HCEC 1CT (cell line): ENCODE measurements around the gene PPP2R5C.

ENCODE experiments used
- DNase-seq: peaks from one replicate; pipeline ENCODE4 v3.0.0-alpha.2; 2017

The PPP2R5C gene

DNA sequence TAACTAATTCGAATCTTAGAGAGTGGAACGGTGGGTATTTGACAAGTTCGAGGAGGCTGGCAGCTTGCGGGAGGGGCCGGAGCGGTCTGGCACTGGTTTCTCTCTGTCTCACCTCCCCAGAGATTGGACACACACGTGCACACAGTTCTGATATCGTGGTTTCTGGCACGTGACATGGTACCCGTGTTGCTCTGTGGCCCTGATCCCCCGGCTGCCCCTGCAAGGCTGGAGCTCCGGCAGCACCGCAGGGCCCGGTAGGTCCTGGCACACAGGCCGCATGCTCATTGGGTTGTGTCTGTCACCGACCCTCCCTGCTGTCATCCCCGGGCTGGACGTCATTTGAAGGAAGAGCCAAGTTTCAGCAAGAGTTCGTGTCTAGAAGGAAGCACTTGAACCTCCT lies 82.7 kb downstream of the PPP2R5C start:
- DNase-seq = no peak

DNA sequence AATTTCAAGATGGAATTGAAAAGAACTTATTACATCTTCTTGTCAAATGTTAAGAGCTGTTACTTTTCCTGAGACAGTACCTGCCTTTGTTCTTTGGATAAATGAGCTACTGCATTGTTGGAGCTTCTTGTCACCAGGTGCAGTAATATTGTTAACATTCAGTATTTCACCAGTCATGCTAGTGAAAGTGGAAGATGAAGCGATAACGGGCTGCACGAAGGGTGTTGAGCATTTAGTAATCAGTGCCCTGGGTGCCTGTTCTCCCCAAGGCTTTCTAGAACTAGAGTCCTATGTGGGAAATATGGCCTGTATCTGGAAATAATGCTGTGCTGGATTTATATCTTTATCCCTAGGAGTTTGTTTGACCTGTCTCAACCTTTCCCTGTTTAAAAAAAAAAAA lies 83.2 kb downstream of the PPP2R5C start:
- DNase-seq = no peak

DNA sequence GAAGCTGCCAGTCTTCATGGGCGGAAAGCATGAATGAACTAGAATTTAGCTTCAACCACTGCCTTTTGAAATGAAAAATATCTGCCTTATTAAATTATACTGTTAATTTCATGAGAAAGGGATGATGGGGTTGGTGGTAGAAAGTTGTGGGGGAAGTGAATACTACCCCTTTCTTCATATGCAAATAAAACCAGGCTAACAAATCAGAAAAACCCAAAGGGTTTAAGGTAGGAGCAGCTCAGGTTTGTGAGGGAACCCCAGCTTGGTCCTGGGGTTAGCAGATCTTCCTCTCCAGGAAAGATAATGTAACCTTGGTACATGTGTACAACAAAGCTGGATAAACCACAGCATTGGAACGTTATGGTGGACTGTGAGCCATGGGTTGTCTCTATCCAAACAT lies 84.0 kb downstream of the PPP2R5C start:
- no peak for DNase-seq

DNA sequence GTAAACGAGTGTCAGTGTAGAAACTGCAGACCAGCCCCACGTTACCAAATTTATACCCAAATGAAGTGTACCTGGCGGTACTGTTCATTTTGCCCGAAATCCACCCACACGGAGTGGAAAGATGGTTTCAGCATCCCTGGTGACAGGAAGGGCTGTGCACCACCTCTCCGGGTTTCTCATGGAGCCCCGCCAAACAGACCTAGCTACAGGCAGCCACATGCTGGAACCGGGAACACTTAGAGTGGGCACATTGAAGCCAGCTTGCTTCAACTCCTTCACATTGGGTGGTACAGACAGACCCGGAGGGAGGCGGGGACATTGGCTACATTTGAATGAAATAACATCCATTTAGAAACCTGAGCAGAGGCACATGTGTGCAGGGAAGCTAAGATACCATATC lies 84.4 kb downstream of the PPP2R5C start:
- no peak for DNase-seq

DNA sequence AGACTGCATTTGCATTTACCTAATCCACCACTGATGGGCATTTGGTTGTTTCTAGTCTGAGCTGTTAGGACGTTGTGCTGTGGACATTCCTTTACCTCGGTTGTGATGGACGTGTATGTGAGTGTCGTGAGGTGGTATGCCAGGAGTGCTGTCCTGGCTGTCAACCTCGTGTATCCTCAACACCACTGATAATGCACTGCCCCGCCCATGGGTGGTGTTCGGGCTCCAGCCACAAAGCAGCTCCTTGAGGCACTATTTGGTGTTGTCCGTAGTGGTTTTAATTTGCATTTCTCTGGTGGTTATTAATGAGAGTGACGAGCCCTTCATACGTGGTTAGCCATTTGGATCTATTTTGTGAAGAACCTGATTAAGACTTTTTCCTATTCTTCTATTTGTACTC lies 87.6 kb downstream of the PPP2R5C start:
- DNase-seq = no peak

DNA sequence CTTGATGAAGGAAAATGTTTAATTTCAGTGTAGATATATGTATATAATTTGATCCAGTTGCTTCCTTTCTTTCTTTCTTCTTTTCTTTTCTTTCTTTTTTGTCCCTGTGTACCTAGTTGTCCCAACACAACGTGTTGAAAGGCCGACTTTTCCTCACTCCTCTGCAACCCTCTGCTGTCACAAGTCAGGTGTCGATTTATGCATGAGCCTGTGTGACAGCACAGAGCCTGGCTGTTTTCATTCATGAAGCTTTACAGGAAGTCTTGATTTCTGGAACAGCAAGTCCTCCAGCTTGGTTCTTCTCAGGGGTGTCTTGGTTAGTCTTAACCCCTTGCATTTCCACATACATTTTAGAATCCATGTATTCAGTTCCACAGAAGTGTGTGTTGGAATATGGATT lies 88.1 kb downstream of the PPP2R5C start:
- no peak for DNase-seq

DNA sequence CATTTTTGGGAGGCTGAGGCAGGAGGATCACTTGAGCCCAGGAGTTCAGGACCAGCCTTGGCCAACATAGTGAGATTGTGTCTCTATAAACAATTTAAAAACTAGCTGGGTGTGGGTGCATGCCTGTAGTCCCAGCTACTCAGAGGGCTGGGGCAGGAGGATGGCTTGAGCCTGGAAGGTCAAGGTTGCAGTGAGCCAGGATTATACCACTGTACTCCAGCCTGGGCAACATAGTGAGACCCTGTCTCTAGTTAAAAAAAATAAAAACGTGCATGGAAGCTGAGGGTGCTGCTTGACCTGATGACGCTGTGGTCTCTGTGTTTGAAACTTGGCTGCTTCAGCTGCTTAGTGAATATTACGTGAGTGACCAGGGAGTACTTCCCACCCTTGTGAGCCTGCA lies 89.7 kb downstream of the PPP2R5C start:
- no peak for DNase-seq

DNA sequence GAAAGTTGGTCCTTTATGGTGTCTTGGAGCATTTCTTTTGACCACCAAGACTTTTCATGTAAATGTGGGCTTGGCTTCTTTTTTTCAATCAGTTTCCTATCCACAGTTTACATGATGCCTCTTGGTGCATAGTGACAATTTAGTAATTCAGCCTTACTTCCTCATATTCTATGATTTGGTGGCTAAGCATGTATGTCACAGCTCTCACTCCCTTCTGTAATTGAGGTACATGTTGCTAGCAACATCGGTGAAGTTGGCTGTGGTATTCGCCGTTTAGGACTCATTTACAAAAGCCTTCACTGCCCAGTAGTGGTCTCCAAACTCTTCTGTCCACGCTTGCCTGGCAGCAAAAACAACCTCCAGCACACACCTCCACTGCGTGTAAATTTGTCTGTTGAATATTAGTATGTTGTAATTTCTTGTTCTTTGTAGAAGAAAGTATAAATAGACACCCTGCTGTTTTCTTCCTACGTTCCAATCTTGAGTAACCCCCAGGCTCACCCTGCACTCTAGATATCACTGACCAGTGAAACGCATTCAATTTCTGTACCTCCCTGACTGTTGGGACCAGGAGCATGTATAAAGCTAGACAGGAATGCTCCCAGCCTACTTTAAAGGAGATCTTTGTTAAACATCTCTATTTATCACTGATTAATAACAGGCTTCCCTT lies 90.4 kb downstream of the PPP2R5C start:
- DNase-seq = no peak

DNA sequence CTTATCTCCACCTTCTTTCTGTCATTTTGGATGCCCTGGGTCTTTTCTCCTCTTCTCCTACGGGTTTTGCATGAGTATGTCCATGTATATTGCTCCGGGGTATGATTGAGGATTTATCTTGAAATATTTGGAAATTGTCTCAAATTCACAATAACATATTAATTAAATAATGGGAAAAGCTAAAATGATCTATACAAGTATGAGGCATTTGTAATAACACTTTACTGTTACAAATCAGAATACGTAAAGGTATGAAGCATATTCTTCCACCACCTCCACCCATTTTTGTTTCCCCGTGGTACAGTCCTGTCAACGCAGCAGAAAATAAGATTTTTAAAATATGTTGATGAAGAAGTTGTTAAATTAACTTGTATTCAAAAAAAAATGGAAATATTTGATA lies 91.3 kb downstream of the PPP2R5C start:
- DNase-seq = no peak

DNA sequence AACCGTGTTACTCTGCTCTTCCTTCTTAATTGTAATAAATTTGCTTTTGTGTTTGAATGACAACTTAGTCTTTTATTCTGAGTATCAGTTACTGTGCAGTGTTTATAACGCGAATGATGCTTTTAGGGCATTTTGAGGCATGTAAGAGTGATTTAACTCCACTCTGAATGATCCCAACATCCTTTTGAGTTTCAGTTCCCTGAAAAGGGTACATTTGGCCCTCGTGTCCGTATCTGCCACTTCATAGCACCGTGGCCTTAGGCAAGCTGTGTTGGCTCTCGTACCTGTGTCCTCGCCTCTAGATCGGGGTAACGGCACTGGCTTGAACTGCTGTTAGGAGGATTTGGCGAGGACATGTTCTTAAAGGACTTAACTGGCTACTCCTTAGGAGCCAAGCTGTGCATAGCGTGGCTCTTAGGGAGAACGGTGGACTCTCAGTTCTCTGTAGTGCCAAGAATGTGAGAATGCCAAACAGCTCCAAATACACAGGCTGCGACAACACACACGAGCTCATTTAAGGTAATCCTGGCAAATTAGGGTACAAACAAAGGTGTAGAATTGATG lies 92.0 kb downstream of the PPP2R5C start:
- no peak for DNase-seq

DNA sequence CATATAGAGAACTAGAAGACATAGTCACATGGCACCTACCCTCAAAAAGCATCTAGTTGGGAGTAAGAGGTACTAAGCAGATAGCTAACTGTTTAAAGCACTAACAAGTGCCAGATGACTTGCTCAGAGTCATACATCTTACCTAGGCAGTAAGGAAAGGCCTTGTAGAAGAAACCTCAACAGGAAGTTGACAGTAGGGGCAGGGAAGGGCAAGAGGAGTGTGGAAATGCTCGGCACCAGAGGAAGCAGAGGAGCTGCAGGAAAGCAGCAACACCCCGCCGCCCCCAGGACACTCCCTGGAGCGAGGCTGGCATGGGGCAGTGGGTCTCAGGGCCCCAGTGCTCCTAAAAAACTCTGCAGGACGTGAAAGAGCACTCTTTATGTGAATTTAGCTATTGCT lies 92.9 kb downstream of the PPP2R5C start:
- no peak for DNase-seq

DNA sequence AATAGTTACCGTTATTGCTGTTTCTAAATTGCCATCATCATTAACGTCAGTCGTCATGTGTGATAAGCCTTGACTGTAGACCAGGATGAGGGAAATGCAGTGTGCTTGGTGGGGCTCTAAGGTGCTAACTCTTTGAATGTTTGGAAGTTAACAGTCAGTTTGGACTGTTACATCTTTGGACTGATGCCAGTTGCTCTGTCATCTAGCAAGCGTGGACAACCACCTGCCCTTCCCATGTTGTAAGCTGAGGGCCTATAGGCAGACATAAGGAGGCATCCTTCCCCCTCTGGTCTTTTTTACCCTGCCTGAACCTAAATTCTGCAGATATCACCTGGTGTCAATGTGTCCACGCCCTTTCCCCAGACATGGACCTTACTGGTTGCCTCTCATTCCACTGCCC lies 94.4 kb downstream of the PPP2R5C start:
- DNase-seq = no peak

DNA sequence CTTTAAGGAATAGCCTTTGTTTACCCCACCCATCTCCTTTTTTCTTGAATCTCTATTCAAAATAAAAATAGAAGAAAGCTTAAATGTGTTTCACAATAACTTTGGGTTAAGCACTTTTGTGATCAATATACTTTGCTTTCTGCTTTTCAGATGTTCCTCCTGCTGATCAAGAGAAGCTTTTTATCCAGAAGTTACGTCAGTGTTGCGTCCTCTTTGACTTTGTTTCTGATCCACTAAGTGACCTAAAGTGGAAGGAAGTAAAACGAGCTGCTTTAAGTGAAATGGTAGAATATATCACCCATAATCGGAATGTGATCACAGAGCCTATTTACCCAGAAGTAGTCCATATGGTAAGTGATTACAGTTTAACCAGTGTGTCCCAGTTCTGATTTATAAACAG lies 95.0 kb downstream of the PPP2R5C start:
- no peak for DNase-seq

DNA sequence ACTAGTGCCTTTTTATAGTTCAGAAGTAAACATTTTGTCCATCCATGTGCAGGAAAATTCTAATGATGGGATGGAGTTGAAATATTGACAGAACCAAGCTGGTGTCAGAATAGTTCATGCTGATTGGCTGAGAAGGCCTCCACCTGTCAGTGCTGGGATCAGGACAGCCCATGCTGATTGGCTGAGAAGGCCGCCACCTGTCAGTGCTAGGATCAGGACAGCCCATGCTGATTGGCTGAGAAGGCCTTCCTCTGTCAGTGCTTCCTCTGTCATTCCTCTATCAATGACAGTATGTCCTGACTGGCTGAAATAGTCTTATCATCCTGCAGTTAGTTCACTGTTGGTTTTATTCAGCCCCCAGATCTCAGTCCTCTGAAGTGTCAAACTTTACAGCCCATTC lies 95.7 kb downstream of the PPP2R5C start:
- no peak for DNase-seq

DNA sequence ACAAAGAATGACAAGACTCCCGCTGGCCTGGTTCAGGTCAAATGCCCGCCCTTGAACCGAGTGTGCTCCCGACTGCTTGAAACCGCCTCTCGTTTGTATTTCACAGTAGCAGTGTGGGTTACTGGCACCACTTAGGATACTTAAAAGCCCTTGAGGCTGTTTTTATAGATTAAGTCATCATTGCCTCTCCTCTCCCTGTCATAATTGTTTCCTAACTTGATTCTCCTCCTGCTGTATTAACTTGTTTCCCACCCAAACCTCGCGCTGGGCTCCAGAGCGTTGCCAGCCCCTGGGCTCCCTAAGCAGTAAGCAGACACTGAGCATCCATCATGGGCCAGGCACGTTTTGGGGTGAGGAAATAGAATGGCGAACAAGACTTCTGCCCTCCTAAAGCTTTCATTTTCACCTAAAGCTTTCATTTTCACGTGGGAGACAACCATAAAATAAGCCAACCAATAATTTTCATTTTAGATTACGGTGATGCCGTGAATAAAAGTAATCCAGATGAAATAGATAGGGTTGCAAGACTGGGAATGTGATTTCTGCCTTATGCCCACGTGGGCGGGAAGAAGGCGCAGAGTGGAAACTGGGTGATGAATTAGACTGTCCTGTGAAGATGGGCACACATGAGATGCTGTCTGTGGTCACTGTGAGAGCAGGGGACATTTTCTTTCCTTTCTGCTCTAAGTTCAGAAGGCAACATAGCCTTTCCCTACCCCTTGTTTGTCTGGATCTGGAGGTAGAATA lies 97.5 kb downstream of the PPP2R5C start:
- DNase-seq = no peak

DNA sequence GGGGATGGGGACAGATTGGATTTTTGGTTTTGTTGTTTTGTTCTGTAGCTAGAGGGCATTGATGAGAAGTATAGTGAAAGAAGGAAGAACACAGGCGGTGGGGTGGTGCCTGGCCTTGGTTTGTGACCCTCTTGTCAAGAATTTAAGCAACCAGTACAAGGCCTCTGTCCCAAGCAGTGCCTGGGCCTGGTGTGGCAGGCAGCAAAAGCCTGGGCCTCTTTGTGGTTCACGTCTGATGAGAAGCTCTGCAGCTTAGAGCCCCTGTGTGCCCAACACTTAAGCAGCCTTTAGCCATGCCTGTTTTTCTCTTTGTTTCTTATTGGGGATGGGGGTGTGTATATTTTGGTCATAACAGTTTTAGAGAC lies 98.0 kb downstream of the PPP2R5C start:
- no peak for DNase-seq

DNA sequence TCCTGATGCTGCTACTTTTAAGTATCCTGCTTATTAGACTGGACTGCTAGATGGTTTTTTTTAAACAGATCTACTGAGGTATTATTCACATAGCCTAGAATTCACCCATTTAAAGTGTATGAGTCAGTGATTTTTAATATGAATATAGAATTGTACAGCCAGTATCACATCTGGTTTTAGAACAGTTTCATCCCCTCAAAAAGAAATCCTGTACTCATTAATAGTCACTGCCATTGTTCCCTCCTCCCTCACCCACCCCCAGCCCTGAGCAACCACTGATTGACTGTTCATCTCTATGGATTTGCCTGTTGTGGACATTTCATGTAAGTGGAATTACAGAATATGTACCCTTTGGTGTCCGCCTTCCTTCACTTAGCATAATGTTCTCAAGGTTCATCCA lies 98.4 kb downstream of the PPP2R5C start:
- DNase-seq = no peak

DNA sequence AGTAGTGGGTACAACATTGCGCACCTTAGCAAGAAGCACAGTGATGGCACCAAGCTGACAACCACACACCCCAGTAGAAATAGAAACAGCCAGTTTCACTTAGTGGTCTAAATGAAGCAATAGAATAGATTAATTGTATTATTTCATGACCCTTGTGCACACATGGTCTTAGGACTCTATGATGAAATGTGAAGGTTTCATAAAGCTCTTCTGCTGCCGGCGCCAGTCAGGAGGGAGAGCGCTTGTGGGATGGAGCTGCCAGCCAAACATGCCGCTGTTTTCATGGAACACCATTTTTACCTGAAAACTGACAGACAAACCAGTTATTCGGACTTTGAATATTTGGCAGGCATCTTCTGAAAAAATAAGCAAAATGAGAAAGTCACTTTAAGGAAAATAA lies 100.0 kb downstream of the PPP2R5C start:
- DNase-seq = no peak

DNA sequence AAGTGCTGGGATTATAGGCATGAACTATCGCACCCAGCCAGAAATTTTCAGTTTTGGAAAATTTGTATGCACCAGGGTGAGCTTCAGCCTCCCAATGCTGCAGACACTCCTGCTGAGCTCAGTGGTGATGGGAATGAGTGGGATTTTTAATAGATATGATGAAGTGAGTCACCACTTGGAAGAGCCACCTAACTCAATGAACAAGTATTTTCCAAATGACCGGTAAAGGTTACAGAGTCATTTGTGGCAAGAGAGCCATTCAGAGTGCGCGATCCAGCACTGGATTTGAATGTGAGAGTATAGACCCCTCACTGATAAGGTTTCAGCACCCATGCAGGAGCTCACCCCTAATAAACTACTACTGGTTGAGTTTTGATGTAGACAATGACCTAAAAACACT lies 100.7 kb downstream of the PPP2R5C start:
- no peak for DNase-seq

DNA sequence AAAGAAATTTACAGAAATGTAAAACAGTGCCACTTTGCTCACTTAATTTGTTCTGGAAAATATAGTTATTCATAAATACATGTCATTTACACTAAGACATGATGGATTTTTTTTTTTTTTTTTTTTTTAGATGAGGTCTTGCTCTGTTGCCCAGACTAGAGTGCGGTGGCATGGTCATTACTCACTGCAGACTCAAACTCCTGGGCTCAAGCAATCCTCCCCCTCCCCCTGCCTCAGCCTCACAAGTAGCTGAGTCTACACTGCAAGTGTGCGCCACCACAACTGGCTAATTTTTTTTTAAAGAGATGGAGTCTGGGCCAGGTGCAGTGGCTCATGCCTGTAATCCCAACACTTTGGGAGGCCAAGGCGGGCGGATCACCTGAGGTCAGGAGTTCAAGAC lies 101.2 kb downstream of the PPP2R5C start:
- no peak for DNase-seq

DNA sequence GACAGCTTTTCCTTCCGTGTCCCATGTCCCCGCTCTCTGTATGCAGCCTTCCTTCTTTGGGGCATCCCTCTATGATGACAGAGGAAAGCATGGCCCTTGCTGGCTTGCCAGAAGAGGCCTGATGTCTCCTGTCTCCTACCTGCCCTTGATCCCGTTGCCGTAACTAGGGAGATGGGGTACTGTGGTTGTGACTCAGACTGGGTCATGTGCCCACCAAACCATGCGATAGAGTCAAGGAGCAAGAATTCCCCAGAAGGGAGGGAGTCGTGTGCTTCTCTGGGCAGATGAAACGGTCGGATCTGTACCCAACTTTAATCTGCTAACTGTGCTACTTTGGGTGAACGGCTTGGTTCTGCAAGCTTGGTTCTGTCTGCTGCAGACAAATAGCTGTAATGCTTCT lies 103.8 kb downstream of the PPP2R5C start:
- no peak for DNase-seq

DNA sequence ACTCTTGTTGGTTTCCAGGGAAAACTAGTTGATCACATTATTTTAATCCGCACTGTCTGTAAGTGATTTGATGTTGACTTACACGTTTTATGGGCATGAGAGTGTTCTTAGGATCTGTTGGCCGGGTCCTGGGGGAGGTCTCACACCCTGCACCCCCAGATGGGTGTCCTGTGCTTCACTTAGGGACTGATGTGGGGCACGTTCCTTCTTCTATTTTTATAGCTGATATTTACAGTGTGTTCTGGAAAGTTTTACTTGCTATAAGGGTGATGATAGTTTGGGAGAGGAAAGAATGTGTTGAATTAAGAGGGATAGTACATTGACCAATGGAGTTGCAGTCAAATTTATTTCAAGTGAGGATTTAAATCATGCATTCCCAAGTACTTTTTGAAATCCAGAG lies 106.3 kb downstream of the PPP2R5C start:
- no peak for DNase-seq

DNA sequence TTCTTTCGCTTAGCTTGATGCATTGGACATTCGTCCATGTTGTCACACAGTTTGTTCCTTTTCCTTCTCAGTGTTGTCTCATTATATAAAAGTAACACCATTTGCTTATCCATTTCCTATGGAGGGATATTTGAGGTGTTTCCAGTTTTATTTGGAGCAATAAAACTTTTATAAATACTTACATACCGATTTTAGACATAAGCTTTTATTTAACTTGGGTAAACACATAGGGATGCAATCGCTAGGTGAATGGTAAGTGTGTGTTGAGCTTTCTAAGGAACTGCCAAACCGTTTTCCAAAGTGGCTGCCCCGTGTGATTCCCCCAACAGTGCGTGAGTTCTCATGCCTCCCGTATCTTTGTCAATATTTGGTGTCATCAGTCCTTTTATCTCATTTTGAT lies 107.7 kb downstream of the PPP2R5C start:
- no peak for DNase-seq

DNA sequence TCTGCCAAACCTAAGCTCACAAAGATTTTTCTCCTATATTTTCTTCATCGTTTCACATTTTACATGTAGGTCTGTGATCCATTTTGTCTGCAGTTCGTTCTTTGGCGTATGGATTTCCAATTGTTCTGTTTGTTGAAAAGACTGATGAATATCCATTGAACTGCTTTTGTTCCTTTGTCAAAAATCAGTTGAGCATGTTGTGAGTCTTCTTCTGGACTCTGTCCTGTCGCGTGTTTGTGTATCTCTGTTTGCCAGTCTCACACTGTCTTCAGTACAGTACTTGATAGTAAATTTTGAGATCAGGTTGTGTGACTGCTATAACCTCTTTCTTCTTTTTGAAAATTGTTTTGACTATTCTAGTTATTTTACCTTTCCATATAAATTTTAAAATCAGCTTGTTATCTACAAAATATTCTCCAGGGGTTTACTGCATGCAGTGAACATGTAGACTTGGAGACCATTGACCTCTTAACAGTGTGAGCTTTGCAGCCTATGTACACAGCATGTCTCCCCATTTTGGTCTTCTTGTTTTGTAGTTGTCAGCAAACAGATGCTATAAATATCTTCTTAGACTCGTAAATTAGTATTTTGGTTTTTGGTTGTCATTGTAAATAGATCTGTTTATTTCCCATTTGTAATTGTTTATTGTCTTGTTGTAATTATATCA lies 108.9 kb downstream of the PPP2R5C start:
- no peak for DNase-seq
